ENCODE results near the gene BCL2L15.

BCL2L15 gene

DNA sequence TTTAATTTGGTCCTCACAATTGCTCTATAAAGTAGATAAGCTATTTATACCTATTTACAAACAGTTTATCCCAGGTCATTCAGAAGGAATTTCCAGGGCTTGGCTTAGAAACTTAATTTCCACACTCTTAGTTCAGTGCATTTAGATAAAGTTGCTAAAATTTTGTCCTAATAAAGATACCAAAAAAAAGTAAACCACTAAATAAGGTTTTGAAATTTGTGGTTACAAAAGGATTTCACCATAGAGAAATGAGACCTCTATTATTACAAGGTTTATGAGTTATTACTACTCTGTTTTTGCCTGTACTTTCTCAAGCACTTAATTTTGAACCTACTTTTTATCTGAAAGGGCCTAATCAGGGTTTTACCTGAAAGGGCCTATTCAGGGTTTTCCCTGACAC is 38.3 kb downstream of the BCL2L15 start:
- Histone ChIP-seq H3K79me1 (ENCODE audit: low read length) (no peaks in the 10 kb centered on the region), H3K14ac (ENCODE audit: low read length) (no peak overlapping the region)

DNA sequence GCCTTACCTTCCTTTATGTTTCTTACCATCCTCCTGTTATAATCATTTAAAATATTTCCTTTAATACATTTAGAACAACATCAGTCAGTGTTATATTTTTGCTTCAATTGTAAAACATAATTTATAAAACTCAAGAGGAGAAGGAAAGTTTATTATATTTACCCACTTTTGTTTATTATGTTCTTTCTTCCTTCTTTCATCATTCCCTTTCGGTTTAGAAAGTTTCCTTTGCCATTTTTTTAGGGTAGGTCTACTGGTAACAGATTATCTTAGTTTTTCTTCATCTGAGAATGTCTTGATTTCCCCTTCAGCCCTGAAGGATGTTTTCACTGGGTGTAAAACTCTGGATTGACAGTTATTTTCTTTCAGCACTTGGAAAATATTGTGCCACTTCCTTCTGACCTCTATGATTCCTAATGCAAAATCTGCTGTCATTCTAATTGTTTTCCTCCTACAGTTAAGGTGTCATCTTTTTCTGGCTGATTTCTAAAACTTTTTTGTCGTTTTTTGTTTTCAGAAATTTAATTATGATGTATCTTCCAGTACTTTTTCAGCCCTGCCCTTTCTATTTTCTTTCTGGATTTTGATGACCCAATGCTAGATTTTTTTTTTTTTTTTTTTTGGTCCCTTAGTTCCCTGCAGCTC is 40.9 kb downstream of the BCL2L15 start:
- no peak overlapping the region for H3K9ac ChIP-seq (ENCODE audit: low read length)
- no peak overlapping the region for H3K4ac ChIP-seq (ENCODE audit: low read depth, low read length)
- no peaks in the 10 kb centered on the region for H3K27me3 ChIP-seq (ENCODE audit: insufficient read depth, low read length)
- H3K18ac ChIP-seq (ENCODE audit: low read length): no peak overlapping the region
- no peak for DNase-seq
- H3K4me2 ChIP-seq (ENCODE audit: low read length): no peak overlapping the region
- no peaks in the 10 kb centered on the region for H3K36me3 ChIP-seq (ENCODE audit: control insufficient read depth in 1 of 2, insufficient read depth in 2 of 2, low read length in 2 of 2)
- no peak overlapping the region for H4K91ac ChIP-seq (ENCODE audit: low read depth, low read length)
- no peak overlapping the region for H2BK120ac ChIP-seq (ENCODE audit: insufficient read depth, low read length, poor library complexity)
- no peaks in the 10 kb centered on the region for H3K79me2 ChIP-seq (ENCODE audit: control insufficient read depth, insufficient read depth, low read length, poor library complexity)
- no peak overlapping the region for H2BK12ac ChIP-seq (ENCODE audit: low read length)
- H2BK5ac ChIP-seq (ENCODE audit: low read depth, low read length, poor library complexity): no peak overlapping the region
- no peak overlapping the region for H3K4me3 ChIP-seq (ENCODE audit: low read depth, low read length)
- no CpG with 5 or more reads among the region's 2 CpGs for WGBS (ENCODE audit: extremely low coverage, insufficient coverage, insufficient read length)
- H3K14ac ChIP-seq (ENCODE audit: low read length): no peak overlapping the region
- H3K79me1 ChIP-seq (ENCODE audit: low read length): no peaks in the 10 kb centered on the region
- H4K8ac ChIP-seq (ENCODE audit: low read depth, low read length): no peak overlapping the region
- H3K4me1 ChIP-seq (ENCODE audit: control insufficient read depth in 1 of 2, insufficient read depth in 2 of 2, low read length in 2 of 2): no peaks in the 10 kb centered on the region
- H2AFZ ChIP-seq (ENCODE audit: insufficient read depth, low read length, poor library complexity): no peak overlapping the region
- H4K12ac ChIP-seq (ENCODE audit: low read depth, low read length): no peak overlapping the region
- H3K27ac ChIP-seq (ENCODE audit: low read depth, low read length): no peak overlapping the region
- H2AK5ac ChIP-seq (ENCODE audit: low read length): no peak overlapping the region
- no peaks in the 10 kb centered on the region for H3K9me3 ChIP-seq (ENCODE audit: insufficient read depth, low read depth, low read length)
- H3K23ac ChIP-seq (ENCODE audit: low read length): no peak overlapping the region

More for the DNA sequence above, 38.3 kb downstream of the BCL2L15 start:
- H3K18ac ChIP-seq (ENCODE audit: low read length): no peak overlapping the region
- no peak overlapping the region for H2AK5ac ChIP-seq (ENCODE audit: low read length)
- no peak overlapping the region for H2BK12ac ChIP-seq (ENCODE audit: low read length)
- no peak overlapping the region for H2BK5ac ChIP-seq (ENCODE audit: low read depth, low read length, poor library complexity)
- no peak overlapping the region for H3K23ac ChIP-seq (ENCODE audit: low read length)
- H3K4me3 ChIP-seq (ENCODE audit: low read depth, low read length): no peak overlapping the region
- H3K9me3 ChIP-seq (ENCODE audit: insufficient read depth, low read depth, low read length): no peaks in the 10 kb centered on the region
- DNase-seq: no peak
- no peaks in the 10 kb centered on the region for H3K27me3 ChIP-seq (ENCODE audit: insufficient read depth, low read length)
- H3K27ac ChIP-seq (ENCODE audit: low read depth, low read length): no peak overlapping the region
- no peak overlapping the region for H4K8ac ChIP-seq (ENCODE audit: low read depth, low read length)
- no peaks in the 10 kb centered on the region for H3K4me1 ChIP-seq (ENCODE audit: control insufficient read depth in 1 of 2, insufficient read depth in 2 of 2, low read length in 2 of 2)
- no peak overlapping the region for H2AFZ ChIP-seq (ENCODE audit: insufficient read depth, low read length, poor library complexity)
- no peak overlapping the region for H4K12ac ChIP-seq (ENCODE audit: low read depth, low read length)
- H3K9ac ChIP-seq (ENCODE audit: low read length): no peak overlapping the region
- H3K36me3 ChIP-seq (ENCODE audit: control insufficient read depth in 1 of 2, insufficient read depth in 2 of 2, low read length in 2 of 2): no peaks in the 10 kb centered on the region
- no peak overlapping the region for H4K91ac ChIP-seq (ENCODE audit: low read depth, low read length)
- H3K4me2 ChIP-seq (ENCODE audit: low read length): no peak overlapping the region
- H3K79me2 ChIP-seq (ENCODE audit: control insufficient read depth, insufficient read depth, low read length, poor library complexity): no peaks in the 10 kb centered on the region
- H3K4ac ChIP-seq (ENCODE audit: low read depth, low read length): no peak overlapping the region
- no peak overlapping the region for H2BK120ac ChIP-seq (ENCODE audit: insufficient read depth, low read length, poor library complexity)

DNA sequence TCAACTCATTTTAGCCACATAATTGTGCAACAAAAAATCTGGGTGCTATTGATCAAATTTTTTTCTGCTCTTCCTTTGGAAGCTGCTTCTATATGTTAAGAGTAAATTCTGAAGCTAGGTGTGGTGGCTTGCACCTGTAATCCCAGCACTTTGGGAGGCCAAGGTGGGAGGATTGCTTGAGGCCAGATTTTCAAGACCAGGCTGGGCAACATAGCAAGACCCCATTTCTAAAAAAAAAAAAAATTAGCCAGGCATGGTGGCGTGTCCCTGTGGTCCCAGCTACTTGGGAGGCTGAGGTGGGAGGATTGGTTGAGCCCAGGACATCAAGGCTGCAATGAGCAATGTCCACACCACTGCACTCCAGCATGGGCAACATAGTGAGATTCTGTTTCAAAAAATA is 50.8 kb downstream of the BCL2L15 start:
- no peak overlapping the region for H3K4me2 ChIP-seq (ENCODE audit: low read length)
- no peaks in the 10 kb centered on the region for H3K79me1 ChIP-seq (ENCODE audit: low read length)
- no peaks in the 10 kb centered on the region for H3K79me2 ChIP-seq (ENCODE audit: control insufficient read depth, insufficient read depth, low read length, poor library complexity)

DNA sequence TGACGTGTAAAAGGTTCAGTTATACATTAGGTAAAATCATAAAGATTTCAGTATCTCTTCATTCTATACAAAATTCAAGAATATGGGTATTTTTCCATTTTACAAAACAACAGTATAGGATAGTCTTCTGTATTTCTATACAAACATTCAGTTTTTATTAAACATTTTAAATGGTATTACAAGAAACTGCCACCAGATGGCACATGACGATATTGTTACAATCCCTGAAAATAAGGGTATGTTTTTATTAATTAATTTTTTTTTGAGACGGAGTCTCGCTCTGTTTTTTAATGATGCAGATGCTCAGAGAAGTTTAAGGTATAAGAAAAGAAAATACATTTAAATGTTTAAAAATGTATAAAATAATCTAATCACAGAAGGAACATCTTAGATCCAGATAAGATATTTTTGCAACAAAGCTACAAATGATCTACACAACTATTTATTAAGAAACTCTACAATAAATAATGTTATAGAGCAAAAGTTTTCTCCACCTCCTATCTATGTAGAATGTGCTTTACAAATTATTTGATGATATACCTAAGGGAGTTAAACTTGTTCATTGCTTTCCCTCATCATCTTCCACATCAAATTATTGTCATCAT is 51.6 kb downstream of the BCL2L15 start:
- no peak overlapping the region for H3K9ac ChIP-seq (ENCODE audit: low read length)
- no peak overlapping the region for H2BK12ac ChIP-seq (ENCODE audit: low read length)
- H3K4ac ChIP-seq (ENCODE audit: low read depth, low read length): no peak overlapping the region
- no peak overlapping the region for H3K4me3 ChIP-seq (ENCODE audit: low read depth, low read length)
- no peaks in the 10 kb centered on the region for H3K27me3 ChIP-seq (ENCODE audit: insufficient read depth, low read length)
- no peak overlapping the region for H2BK120ac ChIP-seq (ENCODE audit: insufficient read depth, low read length, poor library complexity)
- DNase-seq: peak; percentile 11 to 84
- no peak overlapping the region for H4K8ac ChIP-seq (ENCODE audit: low read depth, low read length)
- no peaks in the 10 kb centered on the region for H3K4me1 ChIP-seq (ENCODE audit: control insufficient read depth in 1 of 2, insufficient read depth in 2 of 2, low read length in 2 of 2)
- H3K79me1 ChIP-seq (ENCODE audit: low read length): no peaks in the 10 kb centered on the region
- no peak overlapping the region for H2BK5ac ChIP-seq (ENCODE audit: low read depth, low read length, poor library complexity)
- H2AFZ ChIP-seq (ENCODE audit: insufficient read depth, low read length, poor library complexity): no peak overlapping the region
- H3K14ac ChIP-seq (ENCODE audit: low read length): no peak overlapping the region
- no CpG with 5 or more reads among the region's 4 CpGs for WGBS (ENCODE audit: extremely low coverage, insufficient coverage, insufficient read length)
- H4K12ac ChIP-seq (ENCODE audit: low read depth, low read length): no peak overlapping the region
- H3K4me2 ChIP-seq (ENCODE audit: low read length): no peak overlapping the region
- no peak overlapping the region for H2AK5ac ChIP-seq (ENCODE audit: low read length)
- no peak overlapping the region for H3K27ac ChIP-seq (ENCODE audit: low read depth, low read length)
- H3K23ac ChIP-seq (ENCODE audit: low read length): no peak overlapping the region
- H3K18ac ChIP-seq (ENCODE audit: low read length): no peak overlapping the region
- no peaks in the 10 kb centered on the region for H3K9me3 ChIP-seq (ENCODE audit: insufficient read depth, low read depth, low read length)
- no peak overlapping the region for H4K91ac ChIP-seq (ENCODE audit: low read depth, low read length)
- H3K36me3 ChIP-seq (ENCODE audit: control insufficient read depth in 1 of 2, insufficient read depth in 2 of 2, low read length in 2 of 2): no peaks in the 10 kb centered on the region
- H3K79me2 ChIP-seq (ENCODE audit: control insufficient read depth, insufficient read depth, low read length, poor library complexity): no peaks in the 10 kb centered on the region

More for the DNA sequence above, 50.8 kb downstream of the BCL2L15 start:
- Histone ChIP-seq H2AFZ (ENCODE audit: insufficient read depth, low read length, poor library complexity) (no peak overlapping the region), H3K9ac (ENCODE audit: low read length) (no peak overlapping the region), H3K4ac (ENCODE audit: low read depth, low read length) (no peak overlapping the region), H3K4me1 (ENCODE audit: control insufficient read depth in 1 of 2, insufficient read depth in 2 of 2, low read length in 2 of 2) (no peaks in the 10 kb centered on the region), H2BK12ac (ENCODE audit: low read length) (no peak overlapping the region), H3K9me3 (ENCODE audit: insufficient read depth, low read depth, low read length) (no peaks in the 10 kb centered on the region), H3K4me3 (ENCODE audit: low read depth, low read length) (no peak overlapping the region), H4K8ac (ENCODE audit: low read depth, low read length) (no peak overlapping the region), H3K36me3 (ENCODE audit: control insufficient read depth in 1 of 2, insufficient read depth in 2 of 2, low read length in 2 of 2) (no peaks in the 10 kb centered on the region), H3K23ac (ENCODE audit: low read length) (no peak overlapping the region), H3K27ac (ENCODE audit: low read depth, low read length) (no peak overlapping the region), H2BK120ac (ENCODE audit: insufficient read depth, low read length, poor library complexity) (no peak overlapping the region), H3K14ac (ENCODE audit: low read length) (no peak overlapping the region), H3K18ac (ENCODE audit: low read length) (no peak overlapping the region), H2AK5ac (ENCODE audit: low read length) (no peak overlapping the region), H4K12ac (ENCODE audit: low read depth, low read length) (no peak overlapping the region), H3K27me3 (ENCODE audit: insufficient read depth, low read length) (no peaks in the 10 kb centered on the region), H2BK5ac (ENCODE audit: low read depth, low read length, poor library complexity) (no peak overlapping the region), H4K91ac (ENCODE audit: low read depth, low read length) (no peak overlapping the region)
- WGBS (ENCODE audit: extremely low coverage, insufficient coverage, insufficient read length): no CpG with 5 or more reads among the region's 1 CpG
- no peak for DNase-seq
